Measurements from ENCODE around the gene SUGCT. TPM values are rescaled to one million over a fixed set of nuclear protein-coding genes. Genes with fewer than 3 reads are reported as not detected.

SUGCT gene
- total RNA-seq, 1 donor from 2014 or later: 7.1 TPM

- TF ChIP-seq CTCF (conservative IDR thresholded peaks at IDR 0.05): no peak
- no peak for DNase-seq (ENCODE audit: extremely low spot score, unreplicated experiment)
- Mint-ChIP-seq H3K4me1 (ENCODE audit: unreplicated experiment) (no peaks in the 10 kb centered on the region), H3K27ac (no peak overlapping the region), H3K9me3 (no peaks in the 10 kb centered on the region), H3K36me3 (no peaks in the 10 kb centered on the region), H3K27me3 (no peaks in the 10 kb centered on the region), H3K4me3 (no peak overlapping the region)
Observed at GRCh38 chr7:40520986-40521738, 386.4 kb downstream of the SUGCT start.

- no peak for TF ChIP-seq CTCF (conservative IDR thresholded peaks at IDR 0.05)
- no peak overlapping the region for H3K4me3 Mint-ChIP-seq
- no peak for DNase-seq (ENCODE audit: extremely low spot score, unreplicated experiment)
- H3K36me3 Mint-ChIP-seq: no peaks in the 10 kb centered on the region
- no peaks in the 10 kb centered on the region for H3K27me3 Mint-ChIP-seq
- no peaks in the 10 kb centered on the region for H3K9me3 Mint-ChIP-seq
- H3K4me1 Mint-ChIP-seq (ENCODE audit: unreplicated experiment): peaks cover 3% of the 10 kb centered on the region
- H3K27ac Mint-ChIP-seq: no peak overlapping the region
Observed at GRCh38 chr7:40525764-40526163, 391.0 kb downstream of the SUGCT start.

GRCh38 chr7:40526951-40527715 is 392.3 kb downstream of the SUGCT start:
- no peak overlapping the region for H3K4me3 Mint-ChIP-seq
- no peak for DNase-seq (ENCODE audit: extremely low spot score, unreplicated experiment)
- H3K27me3 Mint-ChIP-seq: no peaks in the 10 kb centered on the region
- no peak overlapping the region for H3K27ac Mint-ChIP-seq
- peaks cover 6% of the 10 kb centered on the region for H3K4me1 Mint-ChIP-seq (ENCODE audit: unreplicated experiment)
- TF ChIP-seq CTCF (conservative IDR thresholded peaks at IDR 0.05): no peak
- H3K9me3 Mint-ChIP-seq: no peaks in the 10 kb centered on the region
- no peaks in the 10 kb centered on the region for H3K36me3 Mint-ChIP-seq

GRCh38 chr7:40527723-40528122 is 392.9 kb downstream of the SUGCT start:
- no peaks in the 10 kb centered on the region for H3K36me3 Mint-ChIP-seq
- no peaks in the 10 kb centered on the region for H3K27me3 Mint-ChIP-seq
- H3K4me3 Mint-ChIP-seq: no peak overlapping the region
- H3K4me1 Mint-ChIP-seq (ENCODE audit: unreplicated experiment): peaks cover 6% of the 10 kb centered on the region
- H3K9me3 Mint-ChIP-seq: no peaks in the 10 kb centered on the region
- DNase-seq (ENCODE audit: extremely low spot score, unreplicated experiment): no peak
- no peak for TF ChIP-seq CTCF (conservative IDR thresholded peaks at IDR 0.05)
- H3K27ac Mint-ChIP-seq: no peak overlapping the region

GRCh38 chr7:40530292-40530691 is 395.5 kb downstream of the SUGCT start:
- Mint-ChIP-seq H3K36me3 (no peaks in the 10 kb centered on the region), H3K4me1 (ENCODE audit: unreplicated experiment) (peaks cover 6% of the 10 kb centered on the region), H3K4me3 (no peak overlapping the region), H3K27ac (no peak overlapping the region), H3K27me3 (no peaks in the 10 kb centered on the region), H3K9me3 (no peaks in the 10 kb centered on the region)
- TF ChIP-seq CTCF (conservative IDR thresholded peaks at IDR 0.05): no peak
- DNase-seq (ENCODE audit: extremely low spot score, unreplicated experiment): no peak

Measured in type B pancreatic cell (in vitro differentiated cells).